Measurements from ENCODE around the gene PRG3. TPM values are rescaled to one million over a fixed set of nuclear protein-coding genes. Genes with fewer than 3 reads are reported as not detected.

Gene PRG3
- total RNA-seq, 1 donor from 2014 or later = not detected

DNA sequence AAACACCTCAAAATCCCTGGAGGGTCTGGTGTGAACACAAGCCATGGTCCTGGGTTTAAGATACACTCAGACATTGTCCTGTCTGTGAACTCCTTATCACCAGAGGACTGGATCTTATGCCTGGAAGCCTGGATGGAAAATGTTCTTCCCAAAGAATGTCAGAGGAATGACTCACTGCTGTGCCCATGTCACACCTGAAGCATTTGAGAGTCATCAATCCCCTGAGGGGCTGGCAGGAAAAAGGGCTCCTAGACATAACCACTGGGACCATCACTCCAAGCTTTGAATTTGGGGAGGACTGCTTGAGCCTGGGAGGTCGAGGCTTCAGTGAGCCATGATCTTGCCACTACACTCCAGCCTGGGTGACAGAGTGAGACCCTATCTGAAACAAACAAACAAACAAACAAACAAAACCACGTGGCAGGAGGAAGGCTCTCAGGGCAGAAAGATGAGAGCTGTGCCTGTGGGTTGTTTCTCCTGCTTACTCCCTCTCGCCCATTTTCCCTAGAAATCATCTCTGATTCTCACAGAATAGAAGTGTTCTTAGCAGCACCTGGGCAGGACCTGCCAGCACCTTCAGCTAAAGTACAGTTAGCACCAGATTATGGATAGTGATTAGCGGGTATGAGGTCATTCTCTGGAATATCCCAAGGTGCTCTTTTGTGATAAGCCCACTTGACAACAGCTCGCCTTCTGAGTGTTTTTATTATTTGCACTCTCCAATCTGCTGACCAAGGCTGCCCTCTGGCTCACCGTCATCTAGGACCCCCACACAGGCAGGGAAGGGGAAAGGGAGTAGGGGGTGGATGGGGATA, 21.4 kb upstream of the PRG3 start:
- no peak for DNase-seq (ENCODE audit: low read depth)
- H3K4me3 ChIP-seq (ENCODE audit: low read depth, low read length) = no peak overlapping the region
- TF ChIP-seq, protein P1, sequence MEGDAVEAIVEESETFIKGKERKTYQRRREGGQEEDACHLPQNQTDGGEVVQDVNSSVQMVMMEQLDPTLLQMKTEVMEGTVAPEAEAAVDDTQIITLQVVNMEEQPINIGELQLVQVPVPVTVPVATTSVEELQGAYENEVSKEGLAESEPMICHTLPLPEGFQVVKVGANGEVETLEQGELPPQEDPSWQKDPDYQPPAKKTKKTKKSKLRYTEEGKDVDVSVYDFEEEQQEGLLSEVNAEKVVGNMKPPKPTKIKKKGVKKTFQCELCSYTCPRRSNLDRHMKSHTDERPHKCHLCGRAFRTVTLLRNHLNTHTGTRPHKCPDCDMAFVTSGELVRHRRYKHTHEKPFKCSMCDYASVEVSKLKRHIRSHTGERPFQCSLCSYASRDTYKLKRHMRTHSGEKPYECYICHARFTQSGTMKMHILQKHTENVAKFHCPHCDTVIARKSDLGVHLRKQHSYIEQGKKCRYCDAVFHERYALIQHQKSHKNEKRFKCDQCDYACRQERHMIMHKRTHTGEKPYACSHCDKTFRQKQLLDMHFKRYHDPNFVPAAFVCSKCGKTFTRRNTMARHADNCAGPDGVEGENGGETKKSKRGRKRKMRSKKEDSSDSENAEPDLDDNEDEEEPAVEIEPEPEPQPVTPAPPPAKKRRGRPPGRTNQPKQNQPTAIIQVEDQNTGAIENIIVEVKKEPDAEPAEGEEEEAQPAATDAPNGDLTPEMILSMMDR (IDR thresholded peaks at IDR 0.05; ENCODE audit: insufficient read depth, low read length, poor library complexity, severe bottlenecking) = no peak
- H3K36me3 ChIP-seq (ENCODE audit: control insufficient read depth, insufficient read depth, low read length) = no peaks in the 10 kb centered on the region
- H3K27me3 ChIP-seq (ENCODE audit: control insufficient read depth, insufficient read depth, low read length) = no peaks in the 10 kb centered on the region

DNA sequence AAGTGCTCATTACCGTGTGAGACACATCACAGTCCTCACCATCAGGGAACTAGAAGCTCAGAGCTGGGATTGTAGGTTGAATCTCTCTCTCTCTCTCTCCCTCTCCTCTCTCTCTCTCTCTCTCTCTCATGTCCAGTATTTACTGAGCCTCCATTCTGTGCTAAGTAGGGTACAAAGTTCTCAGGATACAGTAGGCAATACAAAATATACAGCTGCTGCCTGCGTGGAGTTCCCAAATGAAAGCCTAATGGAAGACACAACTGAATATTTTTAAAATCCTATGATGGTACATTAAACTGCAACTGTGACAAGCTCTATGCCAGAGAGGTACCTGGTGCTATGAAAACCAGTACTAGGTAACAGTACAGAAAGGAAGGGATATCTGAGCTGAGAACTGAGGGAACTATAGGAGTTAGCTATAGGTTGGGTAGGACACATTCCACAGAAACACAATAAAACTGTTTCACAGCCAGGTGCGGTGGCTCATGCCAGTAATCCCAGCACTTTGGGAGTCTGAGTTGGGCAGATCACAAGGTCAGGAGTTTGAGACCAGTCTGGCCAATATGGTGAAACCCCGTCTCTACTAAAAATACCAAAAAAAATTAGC, 19.1 kb upstream of the PRG3 start:
- TF ChIP-seq, protein P1 (IDR thresholded peaks at IDR 0.05; ENCODE audit: insufficient read depth, low read length, poor library complexity, severe bottlenecking) = no peak
- no peak for DNase-seq (ENCODE audit: low read depth)
- Histone ChIP-seq H3K27me3 (ENCODE audit: control insufficient read depth, insufficient read depth, low read length) (peaks cover 2% of the 10 kb centered on the region), H3K4me3 (ENCODE audit: low read depth, low read length) (no peak overlapping the region), H3K36me3 (ENCODE audit: control insufficient read depth, insufficient read depth, low read length) (no peaks in the 10 kb centered on the region)

DNA sequence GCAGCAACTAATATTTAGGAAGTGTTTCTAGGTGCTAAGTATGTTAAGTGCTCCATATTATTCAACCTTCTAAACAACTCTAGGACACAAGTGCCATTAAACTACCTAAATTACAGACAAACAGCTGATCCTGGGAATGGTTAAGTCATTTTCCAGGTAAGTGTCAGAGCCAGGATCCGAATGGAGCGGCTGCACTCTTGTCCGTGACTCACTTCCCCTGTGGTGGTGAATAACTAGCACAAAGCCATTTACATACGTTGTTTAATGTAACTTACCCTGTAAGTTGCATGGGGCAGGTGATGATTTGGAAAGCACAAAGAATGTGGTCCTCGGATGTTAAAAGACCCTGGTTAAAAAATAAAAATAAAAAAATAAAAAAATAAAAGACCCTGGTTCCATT, 18.3 kb upstream of the PRG3 start:
- DNase-seq (ENCODE audit: low read depth) = no peak
- peaks cover 2% of the 10 kb centered on the region for H3K27me3 ChIP-seq (ENCODE audit: control insufficient read depth, insufficient read depth, low read length)
- no peaks in the 10 kb centered on the region for H3K36me3 ChIP-seq (ENCODE audit: control insufficient read depth, insufficient read depth, low read length)
- H3K4me3 ChIP-seq (ENCODE audit: low read depth, low read length) = no peak overlapping the region
- TF ChIP-seq, protein P1 (IDR thresholded peaks at IDR 0.05; ENCODE audit: insufficient read depth, low read length, poor library complexity, severe bottlenecking) = no peak

DNA sequence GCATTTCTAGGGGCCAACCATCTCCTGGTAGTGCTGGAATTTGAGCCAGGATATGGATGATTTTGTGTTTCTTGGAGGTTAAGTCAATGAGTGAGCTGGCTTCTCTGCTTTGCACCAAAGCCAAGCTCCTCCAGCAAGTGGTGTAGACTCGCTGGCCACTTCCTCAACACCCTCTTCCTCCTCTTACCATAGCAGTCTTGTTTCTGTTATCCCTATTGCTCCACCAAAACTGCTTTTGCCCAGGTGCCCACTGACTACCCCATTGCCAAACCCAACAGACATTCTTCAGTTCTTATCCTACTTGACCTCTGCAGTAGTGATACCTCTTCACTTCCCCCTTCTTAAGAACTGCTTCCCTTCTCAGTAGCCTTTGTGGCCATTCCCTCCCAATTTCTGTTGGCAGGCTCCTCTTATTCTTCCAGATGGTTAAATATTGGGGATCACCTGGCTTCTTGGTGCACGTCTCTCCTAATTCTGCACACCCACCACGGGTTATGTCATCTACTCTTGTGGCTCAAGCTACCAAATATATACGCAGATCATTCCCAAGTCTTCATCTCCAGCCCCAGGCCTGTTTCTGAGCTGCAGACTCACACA, 16.5 kb upstream of the PRG3 start:
- TF ChIP-seq, protein P1 (IDR thresholded peaks at IDR 0.05; ENCODE audit: insufficient read depth, low read length, poor library complexity, severe bottlenecking) = no peak
- peaks cover 4% of the 10 kb centered on the region for H3K27me3 ChIP-seq (ENCODE audit: control insufficient read depth, insufficient read depth, low read length)
- DNase-seq (ENCODE audit: low read depth) = no peak
- no peak overlapping the region for H3K4me3 ChIP-seq (ENCODE audit: low read depth, low read length)
- no peaks in the 10 kb centered on the region for H3K36me3 ChIP-seq (ENCODE audit: control insufficient read depth, insufficient read depth, low read length)

DNA sequence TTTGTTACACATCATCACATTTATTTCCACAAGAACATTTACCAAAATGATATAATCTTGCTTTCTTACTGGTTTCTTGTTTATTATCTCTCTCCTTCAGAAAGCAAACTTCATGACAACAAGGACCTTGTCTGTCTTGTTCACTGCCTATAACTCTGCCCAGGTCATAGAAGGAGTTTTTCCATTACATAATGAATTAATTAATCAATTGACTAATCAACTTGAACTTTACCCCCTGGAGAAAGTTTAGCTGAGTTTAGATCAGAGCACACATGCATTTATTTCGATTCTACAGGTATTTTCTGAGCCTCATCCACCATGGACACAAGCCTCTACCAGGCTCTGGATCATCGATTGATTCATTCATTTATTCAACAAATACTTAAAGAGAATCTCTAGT, 15.8 kb upstream of the PRG3 start:
- Histone ChIP-seq H3K27me3 (ENCODE audit: control insufficient read depth, insufficient read depth, low read length) (peaks cover 4% of the 10 kb centered on the region), H3K4me3 (ENCODE audit: low read depth, low read length) (no peak overlapping the region), H3K36me3 (ENCODE audit: control insufficient read depth, insufficient read depth, low read length) (no peaks in the 10 kb centered on the region)
- no peak for DNase-seq (ENCODE audit: low read depth)
- TF ChIP-seq, protein P1 (IDR thresholded peaks at IDR 0.05; ENCODE audit: insufficient read depth, low read length, poor library complexity, severe bottlenecking) = no peak

Data from kidney epithelial cell (primary cell).